Gastrocnemius medialis (tissue), 4 donors: ENCODE data around the gene POU2AF1.

Source experiments
- POLR2A ChIP-seq, 2 donors: fragments of 450-650 bp; IDR thresholded peaks; one replicate each; pipeline ENCODE4 v1.6.1; 2017; ENCODE audit warnings: antibody characterized with exemption in 2 of 2, mild to moderate bottlenecking in 2 of 2, moderate library complexity in 2 of 2
- TF ChIP-seq, protein P1 (sequence below), 5 experiments: fragments of 450-650 bp in 3 of 5; fragments of 200-600 bp in 2 of 5; sonication (generic) in 2 of 5; IDR thresholded peaks in 4 of 5; conservative IDR thresholded peaks in 1 of 5; 1 replicate in 4 of 5; 2 replicates in 1 of 5; pipeline ENCODE4 v1.5.1; 2016 to 2019; ENCODE audit warnings: antibody characterized with exemption in 5 of 5, mild to moderate bottlenecking in 3 of 5, moderate library complexity in 3 of 5

DNA sequence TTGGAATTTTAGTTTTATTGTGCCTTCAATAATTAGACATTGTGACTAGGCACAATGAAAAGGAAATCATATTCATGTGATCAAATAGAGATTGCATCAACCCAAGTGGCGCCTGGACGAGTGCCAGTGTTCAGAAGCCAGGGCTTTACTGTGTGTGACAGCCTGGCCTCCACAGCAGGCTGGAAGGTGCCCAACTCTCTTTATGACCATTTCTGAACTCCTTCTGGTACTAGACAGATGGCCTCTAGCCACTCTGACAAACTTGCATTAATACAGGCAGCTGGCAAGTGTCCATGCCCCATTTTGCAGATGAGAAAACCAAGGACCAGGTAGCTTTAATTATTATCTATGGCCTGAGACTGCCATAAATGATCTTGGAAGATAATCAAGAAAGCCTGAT, 8.3 kb upstream of the POU2AF1 start:
- TF ChIP-seq POLR2A (IDR thresholded peaks at IDR 0.05) = no peak
- TF ChIP-seq, protein P1, sequence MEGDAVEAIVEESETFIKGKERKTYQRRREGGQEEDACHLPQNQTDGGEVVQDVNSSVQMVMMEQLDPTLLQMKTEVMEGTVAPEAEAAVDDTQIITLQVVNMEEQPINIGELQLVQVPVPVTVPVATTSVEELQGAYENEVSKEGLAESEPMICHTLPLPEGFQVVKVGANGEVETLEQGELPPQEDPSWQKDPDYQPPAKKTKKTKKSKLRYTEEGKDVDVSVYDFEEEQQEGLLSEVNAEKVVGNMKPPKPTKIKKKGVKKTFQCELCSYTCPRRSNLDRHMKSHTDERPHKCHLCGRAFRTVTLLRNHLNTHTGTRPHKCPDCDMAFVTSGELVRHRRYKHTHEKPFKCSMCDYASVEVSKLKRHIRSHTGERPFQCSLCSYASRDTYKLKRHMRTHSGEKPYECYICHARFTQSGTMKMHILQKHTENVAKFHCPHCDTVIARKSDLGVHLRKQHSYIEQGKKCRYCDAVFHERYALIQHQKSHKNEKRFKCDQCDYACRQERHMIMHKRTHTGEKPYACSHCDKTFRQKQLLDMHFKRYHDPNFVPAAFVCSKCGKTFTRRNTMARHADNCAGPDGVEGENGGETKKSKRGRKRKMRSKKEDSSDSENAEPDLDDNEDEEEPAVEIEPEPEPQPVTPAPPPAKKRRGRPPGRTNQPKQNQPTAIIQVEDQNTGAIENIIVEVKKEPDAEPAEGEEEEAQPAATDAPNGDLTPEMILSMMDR (IDR thresholded peaks at IDR 0.05 in 4 of 5, conservative IDR thresholded peaks at IDR 0.05 in 1 of 5) = no peak
